Peyer's patch (tissue), 4 donors: ENCODE results near the gene GPC5. TPM values are rescaled to one million over a fixed set of nuclear protein-coding genes. Genes with fewer than 3 reads are reported as not detected.

Source experiments
- DNase-seq, 3 donors: peaks; one replicate each; pipeline ENCODE4 v3.0.0-alpha.2; 2017 to 2019
- H3K27ac ChIP-seq, 4 donors: fragments of 200-600 bp; sonication (generic); one replicate each; pipeline ENCODE4 v1.5.1; 2016 to 2019
- H3K27me3 ChIP-seq, 2 donors: fragments of 200-600 bp; sonication (generic); one replicate each; pipeline ENCODE4 v1.5.1; 2019
- H3K36me3 ChIP-seq, 3 donors: fragments of 200-600 bp; sonication (generic); one replicate each; pipeline ENCODE4 v1.5.1; 2016 to 2019
- H3K4me1 ChIP-seq, 4 donors: fragments of 200-600 bp; sonication (generic); one replicate each; pipeline ENCODE4 v1.5.1; 2016 to 2019
- H3K4me3 ChIP-seq, 4 donors: fragments of 200-600 bp; sonication (generic); 1 replicate in 3 of 4; 2 replicates in 1 of 4; pipeline ENCODE4 v1.5.1; 2016 to 2019; ENCODE audit warnings: mild to moderate bottlenecking in 1 of 4
- H3K9me3 ChIP-seq, 4 donors: fragments of 200-600 bp; sonication (generic); one replicate each; pipeline ENCODE4 v1.5.1; 2016 to 2019; ENCODE audit warnings: mild to moderate bottlenecking in 1 of 4
- POLR2A ChIP-seq, 2 donors: fragments of 450-650 bp; IDR thresholded peaks; one replicate each; pipeline ENCODE4 v1.5.1; 2017; ENCODE audit warnings: antibody characterized with exemption in 2 of 2, mild to moderate bottlenecking in 2 of 2, moderate library complexity in 2 of 2
- total RNA-seq, 4 donors: library from RNA; depleted of rRNA; stranded (reverse); fragments of >200 nt; gene quantifications; one replicate each; pipeline ENCODE4 v1.1.0, GENCODE V29; 2016
- TF ChIP-seq, protein P1 (sequence below), 6 experiments: fragments of 450-650 bp in 4 of 6; fragments of 200-600 bp in 2 of 6; sonication (generic) in 1 of 6; IDR thresholded peaks; one replicate each; pipeline ENCODE4 v1.5.1; 2017 to 2019; ENCODE audit warnings: antibody characterized with exemption in 6 of 6, mild to moderate bottlenecking in 3 of 6, moderate library complexity in 1 of 6

GPC5 gene
- total RNA-seq, 4 donors from 2014 or later: 4.1 TPM; not detected in 3

DNA sequence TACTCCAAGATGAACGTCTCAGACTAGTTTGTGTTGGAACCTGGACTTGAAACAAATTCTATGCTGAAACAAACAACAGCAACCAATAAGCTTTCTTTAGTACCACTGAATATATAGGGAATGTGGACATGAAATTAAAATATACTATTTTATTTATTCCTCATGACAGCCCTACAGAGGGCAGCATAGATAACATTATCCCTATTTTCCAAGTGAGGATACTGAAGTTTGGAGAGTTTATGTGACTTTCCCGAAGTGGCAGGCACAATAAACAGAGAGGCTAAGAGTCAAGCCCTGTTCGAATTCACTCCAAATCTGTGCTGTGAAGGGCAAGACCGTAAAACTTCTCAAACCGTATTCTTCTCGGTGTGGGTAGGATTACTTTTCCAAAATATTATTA lies 1318.3 kb downstream of the GPC5 start:
- Histone ChIP-seq H3K4me3 (no peak overlapping the region), H3K36me3 (no peaks in the 10 kb centered on the region), H3K27me3 (no peaks in the 10 kb centered on the region), H3K27ac (no peak overlapping the region), H3K4me1 (no peaks in the 10 kb centered on the region), H3K9me3 (no peaks in the 10 kb centered on the region)
- TF ChIP-seq POLR2A (IDR thresholded peaks at IDR 0.05): no peak
- TF ChIP-seq, protein P1, sequence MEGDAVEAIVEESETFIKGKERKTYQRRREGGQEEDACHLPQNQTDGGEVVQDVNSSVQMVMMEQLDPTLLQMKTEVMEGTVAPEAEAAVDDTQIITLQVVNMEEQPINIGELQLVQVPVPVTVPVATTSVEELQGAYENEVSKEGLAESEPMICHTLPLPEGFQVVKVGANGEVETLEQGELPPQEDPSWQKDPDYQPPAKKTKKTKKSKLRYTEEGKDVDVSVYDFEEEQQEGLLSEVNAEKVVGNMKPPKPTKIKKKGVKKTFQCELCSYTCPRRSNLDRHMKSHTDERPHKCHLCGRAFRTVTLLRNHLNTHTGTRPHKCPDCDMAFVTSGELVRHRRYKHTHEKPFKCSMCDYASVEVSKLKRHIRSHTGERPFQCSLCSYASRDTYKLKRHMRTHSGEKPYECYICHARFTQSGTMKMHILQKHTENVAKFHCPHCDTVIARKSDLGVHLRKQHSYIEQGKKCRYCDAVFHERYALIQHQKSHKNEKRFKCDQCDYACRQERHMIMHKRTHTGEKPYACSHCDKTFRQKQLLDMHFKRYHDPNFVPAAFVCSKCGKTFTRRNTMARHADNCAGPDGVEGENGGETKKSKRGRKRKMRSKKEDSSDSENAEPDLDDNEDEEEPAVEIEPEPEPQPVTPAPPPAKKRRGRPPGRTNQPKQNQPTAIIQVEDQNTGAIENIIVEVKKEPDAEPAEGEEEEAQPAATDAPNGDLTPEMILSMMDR (IDR thresholded peaks at IDR 0.05): peak in 1 of 6 experiments; percentile 13
- DNase-seq: no peak

DNA sequence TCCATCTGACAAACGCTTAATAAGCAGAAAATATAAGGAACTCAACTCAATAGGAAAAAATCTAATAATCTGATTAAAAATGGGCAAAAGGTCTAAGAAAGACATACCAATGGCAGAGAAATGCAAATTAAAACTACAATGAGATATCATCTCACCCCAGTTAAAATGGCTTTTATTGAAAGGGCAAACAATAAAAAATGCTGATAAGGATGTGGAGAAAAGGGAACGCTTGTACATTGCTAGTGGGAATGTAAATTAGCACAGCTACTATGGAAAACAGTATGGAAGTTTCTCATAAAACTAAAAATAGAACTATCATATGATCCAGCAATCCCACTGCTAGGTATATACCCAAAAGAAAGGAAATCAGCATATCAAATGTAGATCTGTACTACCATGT lies 1319.4 kb downstream of the GPC5 start:
- Histone ChIP-seq H3K27ac (no peak overlapping the region), H3K9me3 (no peaks in the 10 kb centered on the region), H3K4me1 (no peaks in the 10 kb centered on the region), H3K4me3 (no peak overlapping the region), H3K36me3 (no peaks in the 10 kb centered on the region), H3K27me3 (no peaks in the 10 kb centered on the region)
- DNase-seq: no peak
- no peak for TF ChIP-seq POLR2A (IDR thresholded peaks at IDR 0.05)
- TF ChIP-seq, protein P1 (IDR thresholded peaks at IDR 0.05): no peak

DNA sequence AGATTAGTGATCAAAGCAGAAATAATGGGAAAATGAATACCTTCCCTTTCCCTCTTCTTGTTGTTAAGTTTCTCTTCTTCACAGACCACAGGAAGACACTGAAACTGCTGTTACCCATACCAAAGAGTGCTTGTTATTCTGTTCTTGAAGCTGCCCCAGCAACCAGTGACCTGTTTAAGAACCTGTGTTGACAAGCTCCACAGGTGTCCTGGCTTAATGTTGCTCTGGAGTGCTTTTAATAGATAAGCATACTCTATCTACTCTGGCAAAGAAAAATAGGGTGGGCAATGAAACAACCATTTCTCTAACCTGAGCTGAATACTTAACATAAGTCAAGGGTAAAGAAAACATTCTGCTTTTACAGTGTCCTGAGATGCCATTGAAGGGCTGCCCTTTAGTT lies 1321.4 kb downstream of the GPC5 start:
- Histone ChIP-seq H3K27ac (no peak overlapping the region), H3K36me3 (no peaks in the 10 kb centered on the region), H3K9me3 (no peaks in the 10 kb centered on the region), H3K27me3 (no peaks in the 10 kb centered on the region), H3K4me3 (no peak overlapping the region), H3K4me1 (no peaks in the 10 kb centered on the region)
- DNase-seq: no peak
- TF ChIP-seq POLR2A (IDR thresholded peaks at IDR 0.05): no peak
- TF ChIP-seq, protein P1 (IDR thresholded peaks at IDR 0.05): no peak

DNA sequence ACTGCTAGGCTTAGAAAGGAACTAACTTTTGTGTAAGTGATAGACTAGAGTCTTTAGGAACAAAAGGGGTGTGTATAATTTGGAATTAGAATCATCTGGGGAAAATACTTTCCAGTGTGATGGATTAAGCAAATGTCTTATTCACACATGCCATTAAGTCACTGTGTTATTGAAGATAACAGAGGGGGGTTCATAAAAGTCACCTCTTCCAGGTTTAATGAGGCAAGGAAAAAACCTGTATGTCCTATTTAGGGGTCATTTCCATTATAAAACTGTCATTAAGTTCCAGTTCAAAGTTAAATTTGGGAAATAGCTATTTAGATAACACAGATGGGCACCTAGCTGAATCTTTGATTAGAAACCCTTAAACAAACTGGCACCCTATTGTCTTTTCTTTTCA lies 1323.2 kb downstream of the GPC5 start:
- H3K36me3 ChIP-seq: no peaks in the 10 kb centered on the region
- H3K27me3 ChIP-seq: no peaks in the 10 kb centered on the region
- no peak for TF ChIP-seq POLR2A (IDR thresholded peaks at IDR 0.05)
- TF ChIP-seq, protein P1 (IDR thresholded peaks at IDR 0.05): no peak
- DNase-seq: no peak
- H3K9me3 ChIP-seq: no peaks in the 10 kb centered on the region
- no peak overlapping the region for H3K27ac ChIP-seq
- no peaks in the 10 kb centered on the region for H3K4me1 ChIP-seq
- no peak overlapping the region for H3K4me3 ChIP-seq

DNA sequence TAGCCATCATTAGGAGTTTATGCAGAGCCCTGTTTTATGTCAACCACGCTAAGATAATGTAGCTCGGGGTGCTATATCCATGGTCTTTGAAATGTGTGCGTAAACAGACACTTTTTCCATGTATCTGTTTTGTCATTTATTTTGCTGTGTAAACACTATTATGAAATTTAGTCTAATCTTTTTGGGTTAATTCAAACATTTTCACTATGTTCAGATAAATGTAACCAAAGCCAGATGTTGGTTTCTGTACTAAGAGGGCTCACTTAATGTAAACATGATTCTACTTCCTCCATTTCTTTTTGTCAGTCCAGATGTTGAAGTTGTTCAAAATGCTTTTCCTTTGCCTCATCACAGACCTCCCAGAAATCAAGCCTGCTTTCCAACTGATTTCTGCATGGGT lies 1328.7 kb downstream of the GPC5 start:
- DNase-seq: no peak
- H3K36me3 ChIP-seq: no peaks in the 10 kb centered on the region
- TF ChIP-seq, protein P1 (IDR thresholded peaks at IDR 0.05): no peak
- no peak for TF ChIP-seq POLR2A (IDR thresholded peaks at IDR 0.05)
- no peak overlapping the region for H3K4me3 ChIP-seq
- H3K27ac ChIP-seq: no peak overlapping the region
- no peaks in the 10 kb centered on the region for H3K9me3 ChIP-seq
- H3K27me3 ChIP-seq: no peaks in the 10 kb centered on the region
- no peaks in the 10 kb centered on the region for H3K4me1 ChIP-seq

DNA sequence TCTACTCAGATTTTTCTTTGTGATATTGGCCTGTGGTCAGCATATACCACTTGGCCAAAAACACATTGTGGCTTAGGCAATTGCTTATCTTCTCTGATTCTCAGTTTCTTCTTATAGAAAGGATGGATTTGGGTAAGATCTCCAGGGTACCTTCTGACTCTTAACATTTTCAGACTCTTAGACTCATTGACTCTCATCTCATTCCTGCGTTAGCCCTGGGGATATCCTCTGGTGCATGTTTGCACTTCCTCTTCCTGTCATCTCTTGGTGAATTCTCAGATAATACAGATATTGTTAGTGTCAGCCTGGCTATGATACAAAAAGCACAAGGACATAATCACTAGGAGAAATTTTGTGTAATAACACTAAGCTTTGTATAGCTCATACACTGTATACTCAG lies 1335.6 kb downstream of the GPC5 start:
- TF ChIP-seq, protein P1 (IDR thresholded peaks at IDR 0.05): no peak
- no peak for TF ChIP-seq POLR2A (IDR thresholded peaks at IDR 0.05)
- H3K36me3 ChIP-seq: no peaks in the 10 kb centered on the region
- no peaks in the 10 kb centered on the region for H3K9me3 ChIP-seq
- no peak for DNase-seq
- H3K4me1 ChIP-seq: no peaks in the 10 kb centered on the region
- no peak overlapping the region for H3K27ac ChIP-seq
- H3K27me3 ChIP-seq: no peaks in the 10 kb centered on the region
- H3K4me3 ChIP-seq: no peak overlapping the region
